BE2C (cell line): Measurements from ENCODE around the gene LHFPL2.

Source experiments
- DNase-seq: peaks from one replicate; pipeline ENCODE4 v3.0.0-alpha.2; 2020
- H3K27me3 ChIP-seq: fragments of 250-450 bp; sonication (Bioruptor Pico); 2 replicates; pipeline ENCODE4 v1.5.1; 2020; ENCODE audit warnings: mild to moderate bottlenecking
- H3K36me3 ChIP-seq: fragments of 250-450 bp; sonication (Bioruptor Pico); 2 replicates; pipeline ENCODE4 v1.5.1; 2020; ENCODE audit warnings: mild to moderate bottlenecking
- H3K4me1 ChIP-seq: fragments of 250-450 bp; sonication (Bioruptor Pico); 2 replicates; pipeline ENCODE4 v1.5.1; 2020
- H3K4me3 ChIP-seq: 2 replicates; pipeline ENCODE4 v1.5.1; 2011; ENCODE audit warnings: low read depth, low read length
- H3K9me3 ChIP-seq: fragments of 250-450 bp; sonication (Bioruptor Pico); 2 replicates; pipeline ENCODE4 v1.5.1; 2020
- CTCF ChIP-seq: IDR thresholded peaks from 2 replicates; pipeline ENCODE4 v1.5.1; 2012; ENCODE audit warnings: mild to moderate bottlenecking, low read depth, low read length

LHFPL2 gene

DNA sequence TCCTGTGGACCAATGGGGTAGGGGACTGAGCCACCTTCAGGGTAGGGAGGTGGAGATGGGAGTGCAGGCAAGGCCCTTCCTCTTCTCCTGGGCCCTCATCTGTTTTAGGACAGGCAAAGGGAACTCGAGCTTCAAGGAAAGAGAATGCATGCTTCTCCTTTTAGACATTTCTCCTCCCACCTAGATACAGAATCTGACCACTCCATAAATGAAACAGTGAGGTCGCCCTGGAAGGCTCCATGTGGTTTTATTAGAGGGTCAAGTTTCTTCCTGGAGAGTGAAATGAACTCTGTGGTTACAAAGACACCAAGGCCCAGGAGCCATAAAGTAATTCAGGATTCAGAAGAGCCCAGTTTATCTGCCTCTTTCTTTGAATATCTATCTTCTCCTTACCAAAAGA, 14.9 kb downstream of the LHFPL2 start:
- H3K27me3 ChIP-seq = no peaks in the 10 kb centered on the region
- no peak for TF ChIP-seq CTCF
- H3K9me3 ChIP-seq = no peaks in the 10 kb centered on the region
- peaks cover 20% of the 10 kb centered on the region for H3K4me1 ChIP-seq
- no peak overlapping the region for H3K4me3 ChIP-seq
- no peaks in the 10 kb centered on the region for H3K36me3 ChIP-seq
- no peak for DNase-seq

DNA sequence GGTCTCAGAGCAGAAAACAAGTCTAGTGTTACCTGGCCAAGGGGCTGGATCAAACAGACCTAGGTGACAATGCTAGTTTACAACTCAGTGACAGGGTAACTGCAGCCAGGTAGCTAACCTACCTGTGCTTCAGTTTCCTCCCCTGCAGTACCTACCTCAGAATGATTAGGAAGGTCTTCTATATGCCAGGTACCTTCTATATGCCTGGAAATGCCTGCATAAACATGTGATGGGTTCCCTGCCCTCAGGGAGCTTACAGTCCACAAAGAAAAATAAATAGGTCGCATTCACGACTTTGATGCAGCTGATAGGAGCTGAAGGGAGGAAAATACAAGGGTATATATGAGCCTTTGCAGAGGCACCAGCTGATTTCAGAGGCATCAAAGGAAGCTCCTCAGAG, 16.1 kb downstream of the LHFPL2 start:
- TF ChIP-seq CTCF = no peak
- no peak for DNase-seq
- H3K27me3 ChIP-seq = no peaks in the 10 kb centered on the region
- no peaks in the 10 kb centered on the region for H3K9me3 ChIP-seq
- H3K36me3 ChIP-seq = no peaks in the 10 kb centered on the region
- peaks cover 20% of the 10 kb centered on the region for H3K4me1 ChIP-seq
- no peak overlapping the region for H3K4me3 ChIP-seq

DNA sequence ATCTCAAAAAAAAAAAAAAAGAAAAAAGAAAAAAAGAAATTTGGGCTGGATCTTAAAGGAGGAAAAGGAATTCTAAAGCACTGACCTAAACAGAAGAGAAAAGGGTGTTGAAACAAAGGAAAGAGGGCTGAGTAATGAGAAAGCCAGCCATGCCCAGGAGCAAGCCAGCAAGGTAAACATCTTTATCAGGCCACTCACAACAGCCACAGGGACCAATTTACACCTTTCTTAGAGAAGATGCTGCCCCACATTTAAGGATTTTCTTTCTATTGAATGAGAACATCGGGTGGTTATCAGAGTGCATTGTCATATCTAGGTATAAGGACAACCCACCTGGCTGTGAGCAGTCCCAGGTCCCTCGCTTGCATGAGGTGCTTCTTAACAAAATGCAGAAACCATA, 16.6 kb downstream of the LHFPL2 start:
- Histone ChIP-seq H3K4me1 (peaks cover 20% of the 10 kb centered on the region), H3K36me3 (no peaks in the 10 kb centered on the region), H3K4me3 (no peak overlapping the region), H3K9me3 (no peaks in the 10 kb centered on the region), H3K27me3 (no peaks in the 10 kb centered on the region)
- TF ChIP-seq CTCF = no peak
- DNase-seq = no peak

- no peak for DNase-seq
- Histone ChIP-seq H3K4me3 (no peak overlapping the region), H3K27me3 (no peaks in the 10 kb centered on the region), H3K4me1 (peaks cover 20% of the 10 kb centered on the region), H3K36me3 (no peaks in the 10 kb centered on the region), H3K9me3 (no peaks in the 10 kb centered on the region)
- no peak for TF ChIP-seq CTCF
Measured at GRCh38 chr5:78630047-78630446, 18.5 kb downstream of the LHFPL2 start.

DNA sequence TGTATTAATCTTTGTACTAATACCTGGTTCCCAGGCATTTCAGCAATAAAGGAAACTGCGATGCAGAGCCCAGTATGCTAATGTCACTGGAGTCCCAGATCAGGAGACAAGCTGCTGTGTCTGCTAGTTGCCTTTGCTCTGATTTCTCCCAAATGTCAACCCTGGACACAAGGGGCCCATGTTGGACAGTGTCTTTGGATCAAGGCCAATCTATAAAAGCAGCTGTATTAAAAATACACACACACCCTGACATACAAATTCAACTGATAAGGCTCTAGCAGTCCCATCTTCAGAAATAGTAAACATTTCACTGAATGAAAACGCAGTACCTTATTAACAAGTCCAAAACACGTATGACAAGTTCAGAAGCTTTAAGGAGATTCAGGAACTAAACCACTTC, 18.9 kb downstream of the LHFPL2 start:
- no peaks in the 10 kb centered on the region for H3K27me3 ChIP-seq
- H3K4me1 ChIP-seq = peaks cover 18% of the 10 kb centered on the region
- TF ChIP-seq CTCF = no peak
- H3K4me3 ChIP-seq = no peak overlapping the region
- no peaks in the 10 kb centered on the region for H3K9me3 ChIP-seq
- no peak for DNase-seq
- H3K36me3 ChIP-seq = no peaks in the 10 kb centered on the region

DNA sequence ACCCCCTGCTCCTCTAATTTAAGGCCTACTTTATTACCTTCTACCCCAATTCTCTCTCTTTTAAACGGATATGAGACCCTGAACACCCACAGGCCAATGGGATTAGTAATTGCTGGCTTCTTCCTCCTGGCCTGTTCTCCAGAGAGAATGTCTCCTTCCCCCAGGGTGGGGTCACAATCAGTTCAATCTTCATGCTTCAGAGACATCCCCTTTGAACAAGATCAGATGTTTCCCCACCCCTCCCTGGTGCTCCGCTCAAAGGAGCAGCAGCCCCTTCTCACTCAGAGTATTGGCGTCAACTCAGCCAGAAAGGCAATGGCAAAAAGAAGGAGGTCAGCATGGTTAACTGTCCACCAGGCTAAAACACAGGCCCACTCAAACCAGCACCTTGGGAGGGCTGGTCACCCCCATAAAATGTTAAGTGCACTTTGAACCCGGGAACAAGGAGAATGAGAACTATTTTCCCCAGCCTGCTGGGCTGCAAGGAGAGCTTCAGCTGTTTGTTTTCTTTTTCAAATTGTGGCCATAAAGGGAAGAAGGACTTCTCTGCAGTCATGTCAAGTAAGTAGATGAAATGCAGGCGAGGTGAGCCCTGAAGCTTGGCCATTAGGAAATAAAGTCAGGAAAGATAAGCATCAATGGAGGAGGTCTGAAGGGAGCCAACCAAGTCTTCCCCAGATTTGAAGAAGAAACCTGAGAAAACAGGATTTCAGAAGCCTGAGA, 20.1 kb downstream of the LHFPL2 start:
- Histone ChIP-seq H3K4me3 (no peak overlapping the region), H3K4me1 (peaks cover 18% of the 10 kb centered on the region), H3K36me3 (no peaks in the 10 kb centered on the region), H3K9me3 (no peaks in the 10 kb centered on the region), H3K27me3 (no peaks in the 10 kb centered on the region)
- no peak for TF ChIP-seq CTCF
- peak; percentile 26 for DNase-seq
